Measurements from ENCODE around the gene MEGF6.

GRCh38 chr1:3604468-3604974, 6.8 kb downstream of the MEGF6 start:
- TF ChIP-seq, protein P1, sequence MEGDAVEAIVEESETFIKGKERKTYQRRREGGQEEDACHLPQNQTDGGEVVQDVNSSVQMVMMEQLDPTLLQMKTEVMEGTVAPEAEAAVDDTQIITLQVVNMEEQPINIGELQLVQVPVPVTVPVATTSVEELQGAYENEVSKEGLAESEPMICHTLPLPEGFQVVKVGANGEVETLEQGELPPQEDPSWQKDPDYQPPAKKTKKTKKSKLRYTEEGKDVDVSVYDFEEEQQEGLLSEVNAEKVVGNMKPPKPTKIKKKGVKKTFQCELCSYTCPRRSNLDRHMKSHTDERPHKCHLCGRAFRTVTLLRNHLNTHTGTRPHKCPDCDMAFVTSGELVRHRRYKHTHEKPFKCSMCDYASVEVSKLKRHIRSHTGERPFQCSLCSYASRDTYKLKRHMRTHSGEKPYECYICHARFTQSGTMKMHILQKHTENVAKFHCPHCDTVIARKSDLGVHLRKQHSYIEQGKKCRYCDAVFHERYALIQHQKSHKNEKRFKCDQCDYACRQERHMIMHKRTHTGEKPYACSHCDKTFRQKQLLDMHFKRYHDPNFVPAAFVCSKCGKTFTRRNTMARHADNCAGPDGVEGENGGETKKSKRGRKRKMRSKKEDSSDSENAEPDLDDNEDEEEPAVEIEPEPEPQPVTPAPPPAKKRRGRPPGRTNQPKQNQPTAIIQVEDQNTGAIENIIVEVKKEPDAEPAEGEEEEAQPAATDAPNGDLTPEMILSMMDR (IDR thresholded peaks at IDR 0.05): no peak
- no peak for TF ChIP-seq ZFX (IDR thresholded peaks at IDR 0.05; ENCODE audit: borderline replicate concordance)
